Lung (tissue), 12 donors: ENCODE measurements around the gene BCKDHB. TPM values are rescaled to one million over a fixed set of nuclear protein-coding genes. Genes with fewer than 3 reads are reported as not detected.

Source experiments
- ATAC-seq: fragments of 200-7000 bp; cut with Tn5 transposase; one replicate; pipeline ENCODE4 v1.9.1; 2020; ENCODE audit warnings: moderate number of reproducible peaks; ENCODE audit not compliant: insufficient read depth, low FRiP score
- DNase-seq, 3 donors: peaks; one replicate each; pipeline ENCODE4 v3.0.0-alpha.2; 2013 to 2017
- H3K27ac ChIP-seq, 2 donors: one replicate each; pipeline ENCODE4 v1.5.1; 2013; ENCODE audit warnings: mild to moderate bottlenecking in 2 of 2, moderate library complexity in 2 of 2, control low read depth in 1 of 2, inconsistent platforms in 1 of 2, low read depth in 1 of 2, low read length in 1 of 2
- H3K27me3 ChIP-seq, 3 donors: one replicate each; pipeline ENCODE4 v1.5.1; 2013; ENCODE audit warnings: low read length in 2 of 3; ENCODE audit not compliant: control insufficient read depth in 3 of 3, insufficient read depth in 3 of 3
- H3K36me3 ChIP-seq, 4 donors: one replicate each; pipeline ENCODE4 v1.5.1; 2013; ENCODE audit warnings: low read length in 4 of 4, mild to moderate bottlenecking in 1 of 4, moderate library complexity in 1 of 4; ENCODE audit not compliant: control insufficient read depth in 4 of 4, insufficient read depth in 4 of 4
- H3K4me1 ChIP-seq, 5 donors: one replicate each; pipeline ENCODE4 v1.5.1; 2013; ENCODE audit warnings: low read length in 5 of 5, mild to moderate bottlenecking in 2 of 5, moderate library complexity in 1 of 5; ENCODE audit not compliant: control insufficient read depth in 5 of 5, insufficient read depth in 5 of 5
- H3K4me3 ChIP-seq: one replicate; pipeline ENCODE4 v1.5.1; 2013; ENCODE audit warnings: mild to moderate bottlenecking, control low read depth, moderate library complexity
- H3K9ac ChIP-seq, 2 donors: one replicate each; pipeline ENCODE4 v1.5.1; 2013; ENCODE audit warnings: low read length in 2 of 2, control low read depth in 1 of 2; ENCODE audit not compliant: insufficient read depth in 1 of 2
- H3K9me3 ChIP-seq, 4 donors: one replicate each; pipeline ENCODE4 v1.5.1; 2013; ENCODE audit warnings: low read length in 3 of 4, mild to moderate bottlenecking in 1 of 4, moderate library complexity in 1 of 4; ENCODE audit not compliant: control insufficient read depth in 4 of 4, insufficient read depth in 3 of 4
- CTCF ChIP-seq: IDR thresholded peaks from 2 replicates; pipeline ENCODE4 v1.5.1; 2012; ENCODE audit warnings: mild to moderate bottlenecking; ENCODE audit errors: control extremely low read depth, extremely low read depth
- WGBS, 2 donors: extraction: QIAGEN DNeasy Blood & Tissue Kit; methylation state at CpG; one replicate each; pipeline ENCODE4 v1.1.7; 2013; 5-methylcytosine and 5-hydroxymethylcytosine counted together
- polyA plus RNA-seq, 2 donors: library from polyadenylated mRNA; stranded (reverse); fragments of 200-250 nt; gene quantifications; one replicate each; pipeline ENCODE4 v1.2.1, GENCODE V29; 2013
- total RNA-seq, 2 donors: library from RNA; depleted of rRNA in 1 of 2; stranded (reverse); fragments of >200 nt in 1 of 2; gene quantifications; one replicate each; pipeline ENCODE4 v1.2.1, GENCODE V29; 2014 to 2021
- donor health status: control.
- donor health status: control.
- donor health status: Bipolar disorder and iron deficiency.
- donor health status: healthy.
- donor health status: DM: yes; HTN: yes; CAD: no.

BCKDHB gene
- total and polyA plus RNA-seq, 4 donors = 6.9 to 27.7 (median 15.7) TPM

- TF ChIP-seq CTCF = no peak
- no peak for ATAC-seq
- no peaks in the 10 kb centered on the region for H3K27me3 ChIP-seq
- 89 to 94% methylated on average over 1 of the region's 1 CpG for WGBS, 2 donors
- H3K4me1 ChIP-seq = peaks cover 0 to 8% (median 2%) of the 10 kb centered on the region in 5 donors
- H3K27ac ChIP-seq = no peak overlapping the region
- no peak overlapping the region for H3K9ac ChIP-seq
- no peak overlapping the region for H3K4me3 ChIP-seq
- peaks cover 0 to 2% (median 0%) of the 10 kb centered on the region in 4 donors for H3K36me3 ChIP-seq
- no peaks in the 10 kb centered on the region for H3K9me3 ChIP-seq
- DNase-seq = no peak
Observed at GRCh38 chr6:80161434-80161833, 55.0 kb downstream of the BCKDHB start.

GRCh38 chr6:80163754-80164187, 57.3 kb downstream of the BCKDHB start:
- DNase-seq = no peak
- TF ChIP-seq CTCF = no peak
- no peaks in the 10 kb centered on the region for H3K36me3 ChIP-seq
- peak overlapping the region in 1 of 2 donors; percentile 26 for H3K27ac ChIP-seq
- H3K27me3 ChIP-seq = no peaks in the 10 kb centered on the region
- no peak overlapping the region for H3K9ac ChIP-seq
- 16 to 43% methylated on average over 3 of the region's 3 CpGs for WGBS, 2 donors
- no peak for ATAC-seq
- no peak overlapping the region for H3K4me3 ChIP-seq
- peaks cover 0 to 8% (median 0%) of the 10 kb centered on the region in 5 donors for H3K4me1 ChIP-seq
- H3K9me3 ChIP-seq = no peaks in the 10 kb centered on the region

GRCh38 chr6:80165143-80165542, 58.7 kb downstream of the BCKDHB start:
- ATAC-seq = no peak
- no peaks in the 10 kb centered on the region for H3K27me3 ChIP-seq
- no peak overlapping the region for H3K4me3 ChIP-seq
- H3K36me3 ChIP-seq = no peaks in the 10 kb centered on the region
- H3K4me1 ChIP-seq = peaks cover 0 to 8% (median 0%) of the 10 kb centered on the region in 5 donors
- no peak overlapping the region for H3K9ac ChIP-seq
- 42 to 63% methylated on average over 3 of the region's 3 CpGs for WGBS, 2 donors
- H3K9me3 ChIP-seq = no peaks in the 10 kb centered on the region
- no peak for TF ChIP-seq CTCF
- H3K27ac ChIP-seq = no peak overlapping the region
- no peak for DNase-seq

GRCh38 chr6:80165819-80166218, 59.3 kb downstream of the BCKDHB start:
- Histone ChIP-seq H3K27me3 (no peaks in the 10 kb centered on the region), H3K9me3 (no peaks in the 10 kb centered on the region), H3K36me3 (no peaks in the 10 kb centered on the region), H3K9ac (no peak overlapping the region), H3K4me1 (peaks cover 0 to 8% (median 0%) of the 10 kb centered on the region in 5 donors), H3K27ac (no peak overlapping the region), H3K4me3 (no peak overlapping the region)
- DNase-seq (no peak), ATAC-seq (no peak)
- 92 to 94% methylated on average over 1 of the region's 1 CpG for WGBS, 2 donors
- TF ChIP-seq CTCF = no peak
